T-helper 17 cell (primary cell): ENCODE results near the gene MAB21L4. TPM values are rescaled to one million over a fixed set of nuclear protein-coding genes. Genes with fewer than 3 reads are reported as not detected.

Source experiments
- ATAC-seq: fragments of 150-1000 bp; cut with Tn5 transposase; 2 replicates; pipeline ENCODE4 v1.10.0; 2021; ENCODE audit warnings: mild to moderate bottlenecking, moderate library complexity
- DNase-seq, 3 donors: peaks; one replicate each; pipeline versions ENCODE4 v3.0.0 to v3.0.0-alpha.2; 2020 to 2021
- H3K9me3 ChIP-seq: one replicate; pipeline ENCODE4 v1.7.0; 2013; ENCODE audit warnings: low read length, mild to moderate bottlenecking; ENCODE audit not compliant: control insufficient read depth, poor library complexity, severe bottlenecking
- H3K27ac Mint-ChIP-seq: one replicate; pipeline ENCODE4 v1.8.0; 2022; ENCODE audit warnings: mild to moderate bottlenecking, moderate library complexity, mixed read lengths
- H3K27me3 Mint-ChIP-seq: one replicate; pipeline ENCODE4 v1.8.0; 2022; ENCODE audit warnings: mixed read lengths
- H3K36me3 Mint-ChIP-seq: one replicate; pipeline ENCODE4 v1.8.0; 2022; ENCODE audit warnings: low read depth, mixed read lengths
- H3K4me1 Mint-ChIP-seq: one replicate; pipeline ENCODE4 v1.8.0; 2022; ENCODE audit warnings: mild to moderate bottlenecking, mixed read lengths
- H3K4me3 Mint-ChIP-seq: one replicate; pipeline ENCODE4 v1.8.0; 2022; ENCODE audit warnings: mild to moderate bottlenecking, moderate library complexity, mixed read lengths
- total RNA-seq, 4 donors: library from RNA in 2 of 4; stranded (reverse) in 2 of 4; gene quantifications; one replicate each; pipeline ENCODE4 v1.2.3 and lab custom pipeline; 2022 to 2026

MAB21L4 gene
- total RNA-seq, 2 donors from 2014 or later = not detected

DNA sequence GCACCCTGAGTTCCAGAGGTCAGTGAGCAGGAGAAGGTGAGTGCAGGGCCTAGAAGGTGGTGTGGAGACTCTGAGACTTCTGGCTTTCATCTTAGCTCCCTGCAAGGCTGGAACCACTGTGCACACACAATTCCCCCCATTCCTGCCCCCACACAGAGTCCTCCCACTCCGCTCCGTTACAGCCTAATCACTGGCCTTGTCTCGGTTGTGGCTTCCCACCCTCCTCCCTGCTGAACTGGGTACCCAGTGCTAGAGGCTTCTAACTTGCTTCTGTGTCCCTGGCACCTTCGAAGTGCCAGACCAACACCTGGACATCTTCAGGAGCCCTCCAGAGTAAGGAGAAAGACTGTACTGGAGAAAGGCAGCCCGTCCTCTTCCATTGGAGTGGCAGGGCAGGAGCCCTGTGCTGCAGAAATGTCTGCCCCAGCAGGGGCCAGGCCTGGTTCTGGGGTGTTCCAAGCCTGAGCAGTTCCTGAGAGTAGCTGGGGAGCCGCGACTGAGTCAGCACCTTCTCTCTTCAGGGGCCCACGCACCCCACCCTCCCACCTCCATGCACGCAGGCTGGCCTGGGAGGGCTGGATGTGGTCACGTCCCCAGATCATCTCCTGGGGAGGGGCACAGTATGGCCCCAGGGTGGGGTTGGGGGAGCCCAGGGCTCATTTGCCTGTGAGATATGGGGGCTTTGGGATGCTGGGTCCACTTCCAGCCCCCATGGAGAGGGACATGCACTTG lies 33.6 kb upstream of the MAB21L4 start:
- no peaks in the 10 kb centered on the region for H3K36me3 Mint-ChIP-seq
- DNase-seq (peak in 2 of 3 donors; percentile 2 to 5), ATAC-seq (no peak)
- H3K27me3 Mint-ChIP-seq = peaks cover 22% of the 10 kb centered on the region
- no peak overlapping the region for H3K4me3 Mint-ChIP-seq
- no peak overlapping the region for H3K27ac Mint-ChIP-seq
- H3K4me1 Mint-ChIP-seq = peaks cover 2% of the 10 kb centered on the region
- no peaks in the 10 kb centered on the region for H3K9me3 ChIP-seq

DNA sequence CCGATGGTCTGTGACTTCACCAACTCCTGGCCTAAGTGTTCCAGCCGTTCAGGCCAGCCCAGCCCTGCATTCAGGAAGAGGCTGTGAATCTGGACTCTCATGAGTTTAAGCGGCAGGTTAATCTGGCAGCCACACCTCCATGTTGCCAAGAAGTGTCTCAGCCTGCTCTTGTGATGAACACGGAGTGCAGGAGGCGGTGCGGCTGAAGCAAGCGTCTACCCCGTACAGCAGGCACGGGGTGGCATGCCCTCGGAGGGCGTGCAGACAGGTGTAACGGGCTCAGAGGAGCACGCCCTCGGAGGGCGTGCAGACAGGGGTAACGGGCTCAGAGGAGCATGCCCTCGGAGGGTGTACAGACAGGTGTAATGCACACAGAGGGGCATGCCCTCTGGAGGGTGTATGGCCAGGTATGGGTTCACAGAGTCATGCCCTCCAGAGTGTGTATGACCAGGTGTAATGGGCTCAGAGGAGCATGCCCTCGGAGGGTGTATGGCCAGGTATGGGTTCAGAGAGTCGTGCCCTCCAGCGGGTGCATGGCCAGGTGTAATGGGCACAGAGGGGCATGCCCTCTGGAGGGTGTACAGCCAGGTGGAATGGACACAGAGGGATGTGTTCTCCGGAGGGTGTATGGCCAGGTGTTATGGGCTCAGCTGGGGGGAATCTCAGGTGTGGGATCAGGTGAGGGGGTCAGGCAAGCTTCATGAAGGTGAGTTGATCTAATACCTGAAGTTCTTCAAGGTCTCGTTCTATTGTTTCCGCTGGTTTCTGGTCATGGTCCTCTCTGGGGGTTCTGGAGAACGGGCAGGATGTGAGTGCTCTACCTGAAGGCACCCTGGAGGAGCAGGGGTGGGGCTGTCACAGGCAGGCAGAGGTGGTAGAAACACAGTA lies 32.8 kb upstream of the MAB21L4 start:
- ATAC-seq (no peak), DNase-seq (peak in 1 of 3 donors; percentile 4)
- peaks cover 22% of the 10 kb centered on the region for H3K27me3 Mint-ChIP-seq
- H3K4me3 Mint-ChIP-seq = no peak overlapping the region
- peaks cover 2% of the 10 kb centered on the region for H3K4me1 Mint-ChIP-seq
- no peaks in the 10 kb centered on the region for H3K36me3 Mint-ChIP-seq
- no peaks in the 10 kb centered on the region for H3K9me3 ChIP-seq
- no peak overlapping the region for H3K27ac Mint-ChIP-seq

DNA sequence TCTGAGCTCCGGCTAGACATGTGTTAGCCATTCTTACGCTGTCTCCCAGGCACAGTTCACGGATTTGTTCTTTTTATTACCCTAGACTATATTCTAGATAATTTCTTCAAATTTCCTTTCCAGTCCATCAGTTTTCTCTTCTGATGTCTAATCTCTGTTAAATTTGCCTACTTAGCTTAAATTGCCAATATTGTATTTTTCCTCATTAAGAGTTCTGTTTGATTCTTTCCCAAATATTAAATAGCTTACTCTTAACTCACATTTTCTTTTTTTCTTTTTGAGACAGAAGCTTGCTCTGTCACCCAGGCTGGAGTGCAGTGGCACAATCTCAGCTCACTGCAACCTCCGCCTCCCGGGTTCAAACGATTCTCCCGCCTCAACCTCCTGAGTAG lies 31.4 kb upstream of the MAB21L4 start:
- ATAC-seq (no peak), DNase-seq (no peak)
- H3K9me3 ChIP-seq = no peaks in the 10 kb centered on the region
- H3K4me1 Mint-ChIP-seq = peaks cover 2% of the 10 kb centered on the region
- no peaks in the 10 kb centered on the region for H3K36me3 Mint-ChIP-seq
- no peak overlapping the region for H3K27ac Mint-ChIP-seq
- no peak overlapping the region for H3K4me3 Mint-ChIP-seq
- H3K27me3 Mint-ChIP-seq = peaks cover 22% of the 10 kb centered on the region

DNA sequence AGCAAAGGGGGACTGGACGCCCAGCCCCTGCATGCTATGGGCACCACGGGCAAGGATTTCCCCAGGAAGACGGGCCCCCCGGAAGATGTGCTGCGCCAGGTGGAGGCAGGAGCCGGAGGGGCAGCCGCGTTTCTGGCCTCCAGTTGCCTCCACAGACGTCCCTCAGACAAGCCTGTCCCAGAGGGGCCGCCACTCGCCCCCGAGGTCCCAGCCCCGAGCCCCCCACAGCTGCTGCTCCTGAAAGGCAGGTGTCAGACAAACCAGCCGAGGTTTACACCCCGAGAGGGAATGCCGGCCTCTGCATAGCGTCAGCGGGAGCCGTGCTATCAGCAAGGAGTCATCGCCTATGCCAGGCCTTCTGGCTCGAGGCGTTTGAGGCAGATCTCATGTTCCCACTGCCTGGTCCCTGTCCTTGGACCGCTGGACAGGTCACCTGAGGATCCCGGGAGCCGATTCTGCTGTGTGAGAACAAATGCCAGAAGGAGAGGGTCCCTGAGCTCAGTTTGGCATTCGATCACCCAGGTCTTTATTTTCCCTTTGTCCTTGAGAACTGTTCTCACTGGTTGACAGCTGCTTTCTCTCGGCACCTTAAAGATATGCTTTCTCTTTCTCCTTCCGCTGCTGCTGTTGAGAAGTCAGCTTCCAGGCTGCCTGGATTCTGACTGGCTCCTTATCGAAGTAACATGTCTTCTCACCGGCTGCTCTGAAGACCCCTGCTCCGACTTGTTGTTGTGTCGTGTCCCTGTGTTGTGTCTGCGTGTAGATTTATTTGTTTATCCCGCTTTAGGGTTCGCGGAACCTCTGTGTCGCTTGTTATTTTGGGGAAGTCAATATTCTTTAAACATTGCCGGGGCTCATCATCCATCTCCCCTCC lies 30.8 kb upstream of the MAB21L4 start:
- H3K27ac Mint-ChIP-seq = no peak overlapping the region
- H3K36me3 Mint-ChIP-seq = no peaks in the 10 kb centered on the region
- H3K4me1 Mint-ChIP-seq = peaks cover 2% of the 10 kb centered on the region
- DNase-seq (peak; percentile 2 to 8 (median 7)), ATAC-seq (no peak)
- H3K9me3 ChIP-seq = no peaks in the 10 kb centered on the region
- peaks cover 18% of the 10 kb centered on the region for H3K27me3 Mint-ChIP-seq
- peak overlapping the region; percentile 73 for H3K4me3 Mint-ChIP-seq

DNA sequence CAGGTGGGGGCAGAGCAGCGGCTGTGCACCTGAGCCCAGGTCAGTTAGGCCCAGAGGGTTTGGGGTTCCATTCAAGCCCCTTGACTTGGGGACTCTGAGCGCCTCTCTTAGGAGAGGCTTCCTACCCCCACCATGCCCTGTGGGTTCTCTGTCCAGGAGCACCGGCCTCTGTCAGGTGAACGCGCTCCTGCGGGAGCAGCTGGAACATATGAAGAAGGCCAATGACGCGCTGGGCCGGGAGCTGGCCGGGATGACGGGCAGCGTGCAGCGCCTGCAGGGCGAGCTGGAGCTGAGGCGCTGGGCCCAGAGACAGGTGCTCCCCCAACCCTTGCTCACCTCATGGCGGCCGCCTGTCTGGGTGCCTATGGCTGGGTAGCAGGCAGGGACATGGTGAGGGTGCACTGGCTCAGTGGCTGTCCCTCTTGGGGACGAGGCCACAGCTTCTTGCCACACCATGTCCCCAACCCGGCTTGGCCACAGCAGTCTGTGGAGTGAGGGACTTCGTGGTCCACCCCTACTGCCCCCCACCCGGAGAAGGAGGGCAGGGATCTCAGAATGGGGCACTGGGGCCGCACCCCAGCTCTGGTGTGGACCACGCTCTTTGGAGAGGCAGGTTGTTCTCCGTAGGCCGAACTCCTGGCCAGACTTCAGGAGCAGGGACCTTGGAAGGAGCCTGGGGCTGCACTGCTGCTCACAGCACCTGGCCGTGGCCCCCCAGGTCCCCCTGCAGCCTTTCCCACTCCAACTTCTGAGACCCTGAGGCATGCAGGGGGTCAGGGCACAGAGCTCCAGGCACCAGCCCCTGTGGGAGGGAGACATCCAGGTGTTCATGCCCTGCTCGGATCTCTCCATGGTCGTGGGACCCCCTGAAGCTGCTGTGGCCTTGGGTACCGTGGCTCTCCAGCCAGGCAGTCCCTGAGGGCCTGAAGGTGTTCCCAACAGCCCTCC lies 29.9 kb upstream of the MAB21L4 start:
- peak; percentile 23 for ATAC-seq
- H3K27me3 Mint-ChIP-seq = peaks cover 13% of the 10 kb centered on the region
- peak in 2 of 3 donors; percentile 7 to 17 for DNase-seq
- no peak overlapping the region for H3K27ac Mint-ChIP-seq
- H3K4me3 Mint-ChIP-seq = no peak overlapping the region
- peaks cover 2% of the 10 kb centered on the region for H3K4me1 Mint-ChIP-seq
- no peaks in the 10 kb centered on the region for H3K36me3 Mint-ChIP-seq
- no peaks in the 10 kb centered on the region for H3K9me3 ChIP-seq

DNA sequence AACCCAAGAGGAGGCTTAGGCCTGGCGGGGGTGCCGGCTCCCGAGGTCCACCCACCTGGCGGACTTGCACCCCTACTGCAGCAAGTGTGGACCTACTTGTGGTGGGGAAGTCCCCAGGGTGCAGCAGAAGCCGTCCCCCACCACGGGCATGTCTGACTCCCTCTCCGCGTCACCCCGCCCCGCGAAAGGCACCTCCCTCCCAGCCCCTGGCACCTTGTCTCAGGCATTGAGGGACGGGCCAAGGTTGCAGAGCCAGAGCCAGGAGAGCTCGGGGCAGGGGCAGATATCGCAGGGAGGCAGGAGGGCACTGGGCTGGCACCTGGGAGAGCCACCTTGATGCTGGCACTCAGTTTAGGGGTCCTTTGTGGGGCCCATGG lies 29.2 kb upstream of the MAB21L4 start:
- no peak overlapping the region for H3K4me3 Mint-ChIP-seq
- no peak overlapping the region for H3K27ac Mint-ChIP-seq
- H3K4me1 Mint-ChIP-seq = peaks cover 2% of the 10 kb centered on the region
- peaks cover 13% of the 10 kb centered on the region for H3K27me3 Mint-ChIP-seq
- peak in 1 of 3 donors; percentile 9 for DNase-seq
- no peaks in the 10 kb centered on the region for H3K36me3 Mint-ChIP-seq
- peak; percentile 77 for ATAC-seq
- no peaks in the 10 kb centered on the region for H3K9me3 ChIP-seq

DNA sequence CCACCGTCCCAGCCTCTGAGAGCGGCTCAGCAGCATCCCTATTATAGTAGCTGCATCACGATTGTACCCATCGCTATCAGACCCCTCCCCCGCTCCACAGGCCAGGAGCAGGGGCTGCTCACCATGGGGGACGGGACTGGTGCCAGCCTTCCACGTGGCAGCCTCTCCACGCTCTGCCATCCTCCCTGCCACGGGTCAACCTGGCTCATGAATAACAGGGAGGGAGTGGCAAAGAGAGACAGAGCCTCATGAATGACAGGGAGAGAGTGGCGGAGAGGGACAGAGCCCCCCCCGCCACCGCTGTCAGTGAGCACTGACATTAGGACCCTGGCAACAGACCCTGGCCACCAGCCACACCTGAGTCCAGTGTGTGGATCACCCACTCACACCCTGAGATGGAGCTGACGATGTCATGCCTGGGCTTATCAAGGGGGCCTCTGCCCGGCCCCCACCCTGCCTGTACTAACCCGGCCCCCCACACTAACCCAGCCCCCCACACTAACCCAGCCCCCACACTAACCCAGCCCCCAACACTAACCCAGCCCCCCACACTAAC lies 27.1 kb upstream of the MAB21L4 start:
- Mint-ChIP-seq H3K27ac (no peak overlapping the region), H3K4me3 (no peak overlapping the region), H3K36me3 (no peaks in the 10 kb centered on the region), H3K4me1 (peaks cover 2% of the 10 kb centered on the region), H3K27me3 (peaks cover 7% of the 10 kb centered on the region)
- DNase-seq = peak in 1 of 3 donors; percentile 6
- ATAC-seq = no peak
- no peaks in the 10 kb centered on the region for H3K9me3 ChIP-seq

DNA sequence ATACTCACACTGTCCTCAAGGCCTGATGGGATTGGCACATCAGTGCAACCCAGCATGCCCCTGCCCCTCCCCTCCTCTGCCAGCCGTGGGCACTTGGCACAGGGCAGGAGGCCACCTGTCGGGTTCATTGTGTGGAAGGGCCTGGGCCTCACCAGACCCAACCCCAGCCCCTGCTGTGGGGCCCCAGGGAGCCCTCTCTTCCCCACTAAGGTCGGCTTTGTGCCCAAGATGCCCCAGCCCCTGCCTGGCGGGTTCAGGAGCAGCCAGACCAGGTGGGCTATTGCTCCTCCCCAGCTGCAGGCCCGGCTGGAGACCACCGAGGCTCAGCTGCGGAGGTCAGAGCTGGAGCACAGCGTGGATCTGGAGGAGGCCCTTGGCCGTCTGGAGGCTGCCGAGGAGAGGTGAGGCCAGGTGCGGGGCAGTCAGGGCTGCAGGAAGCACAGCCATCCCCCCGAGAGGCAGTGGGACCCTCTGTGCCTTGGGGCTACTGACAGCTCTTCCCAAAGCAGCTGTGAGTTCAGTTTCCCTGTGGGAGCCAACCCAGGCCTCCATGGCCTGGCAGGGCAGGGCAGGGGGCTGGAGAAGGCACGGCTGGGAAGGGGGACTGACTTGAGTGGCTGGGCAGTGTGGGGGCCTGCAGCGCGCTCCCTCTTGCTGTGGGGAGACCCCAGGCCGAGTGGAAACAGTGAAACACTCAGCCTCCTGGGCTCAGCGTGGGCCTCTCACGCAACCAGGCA lies 26.5 kb upstream of the MAB21L4 start:
- H3K4me1 Mint-ChIP-seq = peaks cover 2% of the 10 kb centered on the region
- ATAC-seq (no peak), DNase-seq (peak; percentile 2 to 6 (median 6))
- H3K36me3 Mint-ChIP-seq = no peaks in the 10 kb centered on the region
- no peak overlapping the region for H3K4me3 Mint-ChIP-seq
- no peaks in the 10 kb centered on the region for H3K9me3 ChIP-seq
- H3K27me3 Mint-ChIP-seq = peaks cover 5% of the 10 kb centered on the region
- no peak overlapping the region for H3K27ac Mint-ChIP-seq

DNA sequence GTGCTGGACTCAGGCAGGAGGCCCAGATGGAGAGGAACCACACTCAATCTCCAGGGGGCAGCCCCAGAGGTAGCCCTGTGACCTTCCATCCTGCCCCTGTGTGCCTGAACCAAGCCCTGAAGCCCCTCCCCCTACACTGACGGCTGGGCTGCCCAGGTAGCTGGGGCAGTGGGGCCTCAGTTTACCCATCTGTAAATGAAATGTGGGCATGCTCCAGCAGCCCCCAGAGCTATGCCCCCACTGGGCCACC lies 26.0 kb upstream of the MAB21L4 start:
- DNase-seq = peak in 2 of 3 donors; percentile 2 to 3
- no peaks in the 10 kb centered on the region for H3K9me3 ChIP-seq
- Mint-ChIP-seq H3K36me3 (no peaks in the 10 kb centered on the region), H3K4me3 (no peak overlapping the region), H3K27me3 (peaks cover 9% of the 10 kb centered on the region), H3K27ac (no peak overlapping the region), H3K4me1 (peaks cover under 1% of the 10 kb centered on the region)
- no peak for ATAC-seq

DNA sequence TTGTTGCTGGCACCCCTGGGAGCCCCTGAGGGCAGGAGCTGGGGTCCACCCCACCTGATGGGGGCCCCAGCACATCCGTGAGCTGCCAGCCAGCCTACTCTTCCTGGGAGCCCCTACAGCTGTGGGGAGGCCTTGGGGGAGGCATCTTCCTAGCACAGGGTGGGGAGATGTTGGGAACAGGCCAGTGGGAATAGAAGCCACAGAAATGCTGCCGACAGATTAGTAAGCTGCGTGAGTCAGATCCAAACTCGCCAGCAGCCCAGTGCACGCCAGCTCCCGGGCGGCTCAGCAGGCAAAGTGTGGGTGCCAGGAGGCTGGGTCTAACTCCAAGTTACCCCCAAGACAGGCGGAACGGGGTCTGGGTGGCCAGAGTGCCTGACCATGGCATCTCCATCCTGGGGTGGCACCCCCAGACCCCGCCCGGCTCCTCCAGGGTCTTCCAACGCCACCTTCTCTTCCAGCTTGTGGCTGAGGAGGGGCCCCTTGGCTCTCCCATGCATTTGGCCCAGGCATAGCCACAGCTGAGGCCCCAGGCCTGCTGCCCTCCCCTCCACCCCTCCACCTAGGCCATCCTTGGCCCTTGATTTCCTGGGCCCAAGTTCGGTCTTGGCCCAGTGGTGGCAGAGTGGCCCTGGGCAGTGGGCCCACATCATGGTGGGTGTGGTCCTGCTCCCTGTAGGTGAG lies 25.5 kb upstream of the MAB21L4 start:
- Mint-ChIP-seq H3K27me3 (peaks cover 9% of the 10 kb centered on the region), H3K27ac (peak overlapping the region; percentile 43), H3K36me3 (no peaks in the 10 kb centered on the region), H3K4me3 (no peak overlapping the region), H3K4me1 (no peaks in the 10 kb centered on the region)
- peak in 1 of 3 donors; percentile 5 for DNase-seq
- ATAC-seq = no peak
- H3K9me3 ChIP-seq = no peaks in the 10 kb centered on the region

DNA sequence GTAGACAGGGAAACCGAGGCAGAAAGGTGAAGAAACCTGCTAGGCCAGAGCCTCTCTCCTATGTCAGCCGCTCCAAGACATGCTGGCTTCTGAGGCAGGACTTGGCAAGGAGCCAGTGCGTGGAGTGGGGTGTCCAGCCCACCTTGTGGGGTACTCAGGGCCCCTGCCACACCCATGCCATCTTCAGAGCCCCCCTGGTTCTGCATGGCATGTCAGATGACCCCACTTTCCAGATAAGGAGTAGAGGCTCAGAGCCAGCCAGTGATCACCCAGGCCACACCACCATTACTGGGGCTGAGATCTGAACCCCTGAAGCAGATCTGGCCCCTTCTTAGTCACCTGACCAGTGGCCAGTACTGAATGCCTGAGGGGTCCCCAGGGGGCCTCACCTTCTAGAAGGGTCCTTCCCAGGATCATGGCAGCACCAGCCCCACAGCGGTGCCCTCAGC lies 24.9 kb upstream of the MAB21L4 start:
- Mint-ChIP-seq H3K4me3 (no peak overlapping the region), H3K36me3 (no peaks in the 10 kb centered on the region), H3K27me3 (peaks cover 9% of the 10 kb centered on the region), H3K4me1 (no peaks in the 10 kb centered on the region), H3K27ac (peak overlapping the region; percentile 43)
- DNase-seq (peak in 1 of 3 donors; percentile 4), ATAC-seq (no peak)
- no peaks in the 10 kb centered on the region for H3K9me3 ChIP-seq
